Measurements from ENCODE around the gene GRID1. TPM values are rescaled to one million over a fixed set of nuclear protein-coding genes. Genes with fewer than 3 reads are reported as not detected.

Gene GRID1
- total and polyA plus RNA-seq, 9 of the 15 experiments (the other 6 are each of a cell fraction or from before 2014, with no cell fraction given), result 0.01 to 7.2 (median 1.2) TPM

DNA sequence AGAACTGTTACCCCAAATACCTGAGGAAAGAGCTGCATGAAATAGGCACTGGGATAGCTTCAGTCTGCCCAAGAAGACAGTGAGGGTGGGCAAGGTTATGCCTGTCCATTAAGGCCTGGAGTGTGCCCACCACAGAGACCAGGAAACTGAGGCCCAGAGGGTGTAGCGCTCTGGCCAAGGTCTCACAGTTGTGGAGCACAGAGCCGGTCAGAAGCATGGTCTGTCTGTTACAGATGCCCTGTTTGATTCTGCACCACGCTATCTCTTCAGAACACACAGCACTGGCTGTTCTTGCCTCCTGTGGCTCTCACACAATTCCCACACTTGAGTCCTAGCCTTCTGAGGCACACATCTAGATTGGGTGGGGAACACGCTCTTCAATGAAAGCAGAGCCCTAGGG is 261.4 kb downstream of the GRID1 start:
- Histone ChIP-seq H3K4me1 (replicated peaks in 1 of 2; ENCODE audit: control insufficient read depth in 2 of 2, insufficient read depth in 2 of 2, low read length in 2 of 2) (no peaks in the 10 kb centered on the region), H3K79me2 (ENCODE audit: control insufficient read depth, insufficient read depth, low read length) (no peaks in the 10 kb centered on the region), H3K9ac (ENCODE audit: insufficient read depth in 1 of 2, low read depth in 2 of 2, low read length in 2 of 2) (no peak overlapping the region), H3K36me3 (ENCODE audit: control insufficient read depth, insufficient read depth, low read length) (no peaks in the 10 kb centered on the region), H3K27me3 (ENCODE audit: control insufficient read depth in 2 of 2, insufficient read depth in 2 of 2, low read length in 2 of 2) (no peaks in the 10 kb centered on the region; a peak in 1 of 5 replicates), H3K4me2 (ENCODE audit: insufficient read depth, low read length) (no peak overlapping the region), H4K20me1 (replicated peaks; ENCODE audit: control insufficient read depth, insufficient read depth, low read length) (no peaks in the 10 kb centered on the region), H3K27ac (ENCODE audit: extremely low read depth, low read depth, low read length) (no peak overlapping the region), H2AFZ (ENCODE audit: low read depth, low read length) (no peak overlapping the region), H3K9me1 (ENCODE audit: control insufficient read depth, insufficient read depth, low read length) (no peaks in the 10 kb centered on the region), H3K4me3 (no peak overlapping the region), H3K9me3 (replicated peaks; ENCODE audit: control insufficient read depth, insufficient read depth, low read depth, low read length) (no peaks in the 10 kb centered on the region)
- no TSS peak for BruUV-seq (replicated peaks)
- ChIA-PET POLR2A (no interaction called here), CTCF (ENCODE audit: low intra/inter-chr PET ratio) (no interaction called here)
- DNase-seq (ENCODE audit: extremely low read depth in 1 of 4, low spot score in 3 of 4) (no peak), ATAC-seq (no peak), FAIRE-seq (no peak)
- intact Hi-C loops (cut with micrococcal nuclease) (no loop called here), in situ Hi-C loops (cut with MboI) (no loop called here)
- 0% methylated on average over 3 of the region's 4 CpGs for WGBS (ENCODE audit: insufficient coverage, low coverage, missing lambda C conversion rate)
- TF ChIP-seq MECOM (CRISPR knock-in tag; IDR thresholded peaks at IDR 0.05) (no peak), MTA1 (IDR thresholded peaks at IDR 0.05; ENCODE audit: borderline replicate concordance) (no peak), SREBF2 (CRISPR knock-in tag; IDR thresholded peaks at IDR 0.05) (no peak), STAT5B (CRISPR knock-in tag; IDR thresholded peaks at IDR 0.05) (no peak), HIVEP1 (CRISPR knock-in tag; IDR thresholded peaks at IDR 0.05) (no peak), NFE2L1 (tag; IDR thresholded peaks at IDR 0.05; ENCODE audit: borderline replicate concordance, low read depth) (no peak), HOXB6 (CRISPR knock-in tag; IDR thresholded peaks at IDR 0.05; ENCODE audit: borderline replicate concordance) (no peak), MAFG (tag; conservative IDR thresholded peaks at IDR 0.05) (no peak), SNIP1 (IDR thresholded peaks at IDR 0.05; ENCODE audit: low read depth) (no peak), HNRNPK (IDR thresholded peaks at IDR 0.05; ENCODE audit: low read depth, low read length, poor library complexity, severe bottlenecking) (no peak), HDAC6 (IDR thresholded peaks at IDR 0.05; ENCODE audit: low read depth, low read length) (no peak), CREB3 (tag; conservative IDR thresholded peaks at IDR 0.05; ENCODE audit: low read depth) (no peak)
- TF ChIP-seq, protein P1, sequence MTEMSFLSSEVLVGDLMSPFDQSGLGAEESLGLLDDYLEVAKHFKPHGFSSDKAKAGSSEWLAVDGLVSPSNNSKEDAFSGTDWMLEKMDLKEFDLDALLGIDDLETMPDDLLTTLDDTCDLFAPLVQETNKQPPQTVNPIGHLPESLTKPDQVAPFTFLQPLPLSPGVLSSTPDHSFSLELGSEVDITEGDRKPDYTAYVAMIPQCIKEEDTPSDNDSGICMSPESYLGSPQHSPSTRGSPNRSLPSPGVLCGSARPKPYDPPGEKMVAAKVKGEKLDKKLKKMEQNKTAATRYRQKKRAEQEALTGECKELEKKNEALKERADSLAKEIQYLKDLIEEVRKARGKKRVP (CRISPR knock-in tag; IDR thresholded peaks at IDR 0.05), result no peak
- TF ChIP-seq, protein P2, sequence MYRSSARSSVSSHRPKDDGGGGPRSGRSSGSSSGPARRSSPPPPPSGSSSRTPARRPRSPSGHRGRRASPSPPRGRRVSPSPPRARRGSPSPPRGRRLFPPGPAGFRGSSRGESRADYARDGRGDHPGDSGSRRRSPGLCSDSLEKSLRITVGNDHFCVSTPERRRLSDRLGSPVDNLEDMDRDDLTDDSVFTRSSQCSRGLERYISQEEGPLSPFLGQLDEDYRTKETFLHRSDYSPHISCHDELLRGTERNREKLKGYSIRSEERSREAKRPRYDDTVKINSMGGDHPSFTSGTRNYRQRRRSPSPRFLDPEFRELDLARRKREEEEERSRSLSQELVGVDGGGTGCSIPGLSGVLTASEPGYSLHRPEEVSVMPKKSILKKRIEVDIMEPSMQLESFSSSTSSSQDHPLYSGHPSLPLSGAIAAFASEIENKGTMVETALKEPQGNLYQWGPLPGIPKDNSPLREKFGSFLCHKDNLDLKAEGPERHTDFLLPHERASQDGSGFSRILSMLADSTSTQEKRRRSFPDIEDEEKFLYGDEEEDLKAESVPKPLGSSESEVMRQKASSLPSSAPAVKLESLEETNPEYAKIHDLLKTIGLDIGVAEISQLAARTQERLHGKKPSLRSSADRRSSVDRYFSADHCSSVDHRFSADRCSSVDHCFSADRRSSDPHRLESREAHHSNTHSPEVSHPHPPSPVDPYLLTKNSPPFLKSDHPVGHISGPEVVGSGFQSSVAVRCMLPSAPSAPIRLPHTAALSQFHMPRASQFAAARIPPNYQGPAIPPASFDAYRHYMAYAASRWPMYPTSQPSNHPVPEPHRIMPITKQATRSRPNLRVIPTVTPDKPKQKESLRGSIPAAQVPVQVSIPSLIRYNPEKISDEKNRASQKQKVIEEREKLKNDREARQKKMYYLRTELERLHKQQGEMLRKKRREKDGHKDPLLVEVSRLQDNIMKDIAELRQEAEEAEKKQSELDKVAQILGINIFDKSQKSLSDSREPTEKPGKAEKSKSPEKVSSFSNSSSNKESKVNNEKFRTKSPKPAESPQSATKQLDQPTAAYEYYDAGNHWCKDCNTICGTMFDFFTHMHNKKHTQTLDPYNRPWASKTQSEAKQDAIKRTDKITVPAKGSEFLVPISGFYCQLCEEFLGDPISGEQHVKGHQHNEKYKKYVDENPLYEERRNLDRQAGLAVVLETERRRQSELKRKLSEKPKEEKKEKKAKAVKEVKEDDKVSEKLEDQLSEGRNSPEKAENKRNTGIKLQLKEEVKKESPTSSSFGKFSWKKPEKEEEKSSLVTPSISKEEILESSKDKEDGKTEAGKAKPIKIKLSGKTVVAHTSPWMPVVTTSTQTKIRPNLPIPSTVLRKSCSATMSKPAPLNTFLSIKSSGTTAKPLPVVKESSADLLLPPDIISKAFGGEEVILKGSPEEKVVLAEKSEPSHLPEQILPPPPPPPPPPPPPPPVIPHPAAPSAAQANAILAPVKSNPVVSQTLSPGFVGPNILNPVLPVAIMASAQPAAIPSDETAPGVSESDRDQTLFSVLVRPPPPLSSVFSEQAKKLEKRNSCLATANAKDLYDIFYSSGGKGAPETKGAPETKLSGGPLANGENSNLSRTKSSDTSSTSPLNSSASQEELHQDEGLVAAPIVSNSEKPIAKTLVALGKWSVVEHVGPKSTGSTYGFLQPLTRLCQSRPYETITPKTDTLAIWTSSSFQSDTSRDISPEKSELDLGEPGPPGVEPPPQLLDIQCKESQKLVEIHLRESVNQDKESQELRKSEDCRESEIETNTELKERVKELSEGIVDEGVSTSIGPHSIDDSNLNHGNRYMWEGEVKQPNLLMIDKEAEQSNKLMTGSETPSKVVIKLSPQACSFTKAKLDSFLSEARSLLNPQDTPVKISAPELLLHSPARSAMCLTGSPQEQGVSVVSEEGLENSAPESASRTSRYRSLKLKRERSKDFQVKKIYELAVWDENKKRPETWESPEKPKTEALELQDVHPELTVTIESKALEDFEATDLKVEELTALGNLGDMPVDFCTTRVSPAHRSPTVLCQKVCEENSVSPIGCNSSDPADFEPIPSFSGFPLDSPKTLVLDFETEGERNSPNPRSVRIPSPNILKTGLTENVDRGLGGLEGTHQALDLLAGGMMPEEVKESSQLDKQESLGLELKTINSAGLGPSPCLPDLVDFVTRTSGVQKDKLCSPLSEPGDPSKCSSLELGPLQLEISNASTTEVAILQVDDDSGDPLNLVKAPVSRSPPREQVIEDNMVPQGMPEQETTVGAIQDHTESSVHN (IDR thresholded peaks at IDR 0.05; ENCODE audit: borderline replicate concordance in 1 of 2, low read depth in 1 of 2), result no peak
